K562 (cell line): ENCODE results near the gene LIF. TPM values are rescaled to one million over a fixed set of nuclear protein-coding genes. Genes with fewer than 3 reads are reported as not detected.

Experiments used
- ATAC-seq: fragments of 200-7000 bp; cut with Tn5 transposase; 3 replicates; pipeline ENCODE4 v1.9.1; 2020; ENCODE audit warnings: moderate library complexity
- BruUV-seq: library from RNA; stranded (reverse); fragments of 400-500 nt; replicated peaks from 2 replicates; lab custom pipeline; 2021; lab: Mats Ljungman, UMichigan
- CTCF ChIA-PET: fragments of 300-600 bp; formaldehyde crosslinking; extraction: SDS; loops from one replicate; lab custom pipeline; 2021; ENCODE audit warnings: low intra/inter-chr PET ratio; lab: Yijun Ruan, JAX
- POLR2A ChIA-PET: fragments of 300-600, 350-650 bp; sonication (Branson Sonifier 250); formaldehyde crosslinking; extraction: SDS; loops from one replicate; lab custom pipeline; 2021; ENCODE audit warnings: antibody characterized with exemption, inconsistent platforms; lab: Yijun Ruan, JAX
- DNase-seq, 4 experiments: peaks; one replicate each; pipeline versions ENCODE4 v3.0.0 to v3.0.0-alpha.2; 2011 to 2018; ENCODE audit warnings: low spot score in 3 of 4, mixed read lengths in 3 of 4; ENCODE audit errors: extremely low read depth in 1 of 4
- FAIRE-seq: peaks from 2 replicates; lab custom pipeline; 2011; peaks lifted over from hg19 to GRCh38; lab: Jason Lieb, UNC
- H2AFZ ChIP-seq: 2 replicates; pipeline ENCODE4 v1.6.0; 2011; ENCODE audit warnings: low read depth, low read length, control low read depth, inconsistent platforms
- H3K27ac ChIP-seq: fragments of 200-600 bp; 3 replicates; pipeline ENCODE4 v1.8.0; 2011; ENCODE audit warnings: low read depth, mild to moderate bottlenecking, control low read depth, inconsistent platforms, low read length, moderate library complexity, mixed read lengths; ENCODE audit errors: extremely low read depth
- H3K27me3 ChIP-seq, 2 experiments: fragments of 300-600 bp in 1 of 2; 2 replicates in 1 of 2; 3 replicates in 1 of 2; pipeline versions ENCODE4 v1.6.0 to v1.8.0; 2011; ENCODE audit warnings: inconsistent platforms in 2 of 2, low read length in 2 of 2, mild to moderate bottlenecking in 1 of 2, mixed read lengths in 1 of 2, moderate library complexity in 1 of 2; ENCODE audit not compliant: control insufficient read depth in 2 of 2, insufficient read depth in 2 of 2
- H3K36me3 ChIP-seq: fragments of 300-600 bp; 3 replicates; pipeline ENCODE4 v1.8.0; 2011; ENCODE audit warnings: mild to moderate bottlenecking, low read length, inconsistent platforms; ENCODE audit not compliant: control insufficient read depth, insufficient read depth
- H3K4me1 ChIP-seq, 2 experiments: fragments of 200-600 bp in 1 of 2; replicated peaks in 1 of 2; 2 replicates in 1 of 2; 3 replicates in 1 of 2; pipeline versions ENCODE4 v1.5.1 to v1.8.0; 2011; ENCODE audit warnings: inconsistent platforms in 2 of 2, low read length in 2 of 2, mild to moderate bottlenecking in 1 of 2, mixed read lengths in 1 of 2, moderate library complexity in 1 of 2; ENCODE audit not compliant: control insufficient read depth in 2 of 2, insufficient read depth in 2 of 2
- H3K4me2 ChIP-seq: 2 replicates; pipeline ENCODE4 v1.6.1; 2011; ENCODE audit warnings: low read length, control low read depth, inconsistent platforms, mixed read lengths; ENCODE audit not compliant: insufficient read depth
- H3K4me3 ChIP-seq: fragments of 200-600 bp; sonication (generic), shearing (Covaris generic); 2 replicates; pipeline ENCODE4 v1.5.1; 2016; ENCODE audit warnings: control low read depth, inconsistent platforms
- H3K79me2 ChIP-seq: fragments of 200-600 bp; 3 replicates; pipeline ENCODE4 v1.8.0; 2011; ENCODE audit warnings: low read length, inconsistent platforms; ENCODE audit not compliant: control insufficient read depth, insufficient read depth
- H3K9ac ChIP-seq, 2 experiments: 2 replicates each; pipeline versions ENCODE4 v1.6.0 to v1.6.1; 2011; ENCODE audit warnings: low read depth in 2 of 2, low read length in 2 of 2, control low read depth in 1 of 2, inconsistent platforms in 1 of 2, mild to moderate bottlenecking in 1 of 2, mixed read lengths in 1 of 2; ENCODE audit not compliant: insufficient read depth in 1 of 2
- H3K9me1 ChIP-seq: one replicate; pipeline ENCODE4 v1.6.0; 2011; ENCODE audit warnings: inconsistent platforms, mild to moderate bottlenecking, low read length, moderate library complexity; ENCODE audit not compliant: control insufficient read depth, insufficient read depth
- H3K9me3 ChIP-seq: replicated peaks from 2 replicates; pipeline ENCODE4 v1.5.1; 2011; ENCODE audit warnings: low read depth, low read length, inconsistent platforms; ENCODE audit not compliant: control insufficient read depth, insufficient read depth
- H4K20me1 ChIP-seq: replicated peaks from 2 replicates; pipeline ENCODE4 v1.6.1; 2011; ENCODE audit warnings: low read length, inconsistent platforms, mixed read lengths; ENCODE audit not compliant: control insufficient read depth, insufficient read depth
- CEBPZ ChIP-seq: fragments of 150-350 bp; IDR thresholded peaks from 2 replicates; pipeline ENCODE4 v1.6.1; 2014; ENCODE audit warnings: low read depth, mild to moderate bottlenecking, low read length, borderline replicate concordance
- ETV1 ChIP-seq: fragments of 450-650 bp; conservative IDR thresholded peaks from 2 replicates; pipeline ENCODE4 v1.6.1; 2016; ENCODE audit warnings: missing genetic modification characterization, control low read depth, low read depth, missing compliant biosample characterization
- HDAC1 ChIP-seq, 2 experiments: fragments of 450-650 bp; IDR thresholded peaks; 2 replicates each; pipeline ENCODE4 v1.6.1; 2016 to 2017; ENCODE audit warnings: inconsistent platforms in 1 of 2, mild to moderate bottlenecking in 1 of 2, moderate library complexity in 1 of 2
- KAT2B ChIP-seq: IDR thresholded peaks from one replicate; pipeline ENCODE4 v1.6.1; 2012; ENCODE audit warnings: low read depth, mild to moderate bottlenecking, control low read depth, inconsistent platforms, low read length, moderate library complexity
- LCOR ChIP-seq: sonication (generic); formaldehyde crosslinking; IDR thresholded peaks from 2 replicates; pipeline ENCODE4 v1.8.0; 2022; ENCODE audit warnings: mild to moderate bottlenecking, missing genetic modification reagents
- OTX1 ChIP-seq: fragments of 450-650 bp; formaldehyde crosslinking; IDR thresholded peaks from 2 replicates; pipeline ENCODE4 v1.4.0; 2022; ENCODE audit warnings: mild to moderate bottlenecking
- RBM14 ChIP-seq: fragments of 200-400 bp; formaldehyde crosslinking; IDR thresholded peaks from 2 replicates; pipeline ENCODE4 v1.6.1; 2018; ENCODE audit warnings: low read depth, mild to moderate bottlenecking, low read length, moderate library complexity, borderline replicate concordance; ENCODE audit not compliant: insufficient read depth
- RBM17 ChIP-seq: fragments of 200-400 bp; formaldehyde crosslinking; IDR thresholded peaks from 2 replicates; pipeline ENCODE4 v1.6.1; 2017; ENCODE audit warnings: low read depth, mild to moderate bottlenecking, low read length, borderline replicate concordance
- RBM25 ChIP-seq: fragments of 200-400 bp; formaldehyde crosslinking; IDR thresholded peaks from 2 replicates; pipeline ENCODE4 v1.6.1; 2018; ENCODE audit warnings: low read length, low read depth, moderate library complexity; ENCODE audit not compliant: severe bottlenecking
- ZEB2 ChIP-seq: fragments of 450-650 bp; IDR thresholded peaks from 2 replicates; pipeline ENCODE4 v1.6.1; 2016
- ZNF3 ChIP-seq: fragments of 250-450 bp; sonication (Bioruptor Pico); IDR thresholded peaks from 2 replicates; pipeline ENCODE4 v1.5.0; 2021; ENCODE audit warnings: mild to moderate bottlenecking, moderate library complexity
- ZNF584 ChIP-seq: fragments of 200-800 bp; sonication (Bioruptor generic); IDR thresholded peaks from 2 replicates; pipeline ENCODE4 v1.6.1; 2016; ENCODE audit warnings: low read depth, mild to moderate bottlenecking, missing genetic modification characterization, missing compliant biosample characterization
- WGBS: fragments of 100-300 bp; shearing (Covaris generic); methylation state at CpG from one replicate; pipeline ENCODE4 v1.1.6; 2016; ENCODE audit warnings: low coverage, mixed read lengths; ENCODE audit not compliant: insufficient coverage; ENCODE audit errors: missing lambda C conversion rate; 5-methylcytosine and 5-hydroxymethylcytosine counted together
- in situ Hi-C: fragments of 300-500 bp; cut with MboI; formaldehyde crosslinking; loops from 4 replicates; pipeline ENCODE4 v1.15.0; 2018; ENCODE audit warnings: inconsistent platforms, mixed read lengths
- intact Hi-C: fragments of 100-400 bp; cut with micrococcal nuclease; formaldehyde crosslinking; loops from 2 replicates; pipeline ENCODE4 v1.14.2; 2022
- polyA plus RNA-seq, 8 experiments: library from polyadenylated mRNA; depleted of rRNA in 4 of 8; stranded (reverse) in 5 of 8; unstranded in 3 of 8; fragments of >200 nt; fragmentation: Nextera tagmentation in 2 of 8; fragmentation: Illumina TruSeq in 1 of 8; extraction: Ambion mirVana in 2 of 8; extraction: Trizol in 1 of 8; gene quantifications; 2 replicates each; pipeline versions ENCODE4 v1.2.1 to v1.2.3, GENCODE V29; 2011 to 2014; ENCODE audit warnings: inconsistent platforms in 1 of 8, missing spikeins in 1 of 8
- total RNA-seq, 7 experiments: library from RNA; depleted of rRNA in 6 of 7; stranded (reverse); fragments of >200 nt in 6 of 7; fragmentation: Illumina TruSeq in 2 of 7; extraction: Trizol in 2 of 7; gene quantifications; 2 replicates each; pipeline versions ENCODE4 v1.2.1 to v1.2.3, GENCODE V29; 2011 to 2021; ENCODE audit warnings: low replicate concordance in 1 of 7
- TF ChIP-seq, protein P1 (sequence below): sonication (generic); formaldehyde crosslinking; IDR thresholded peaks from 2 replicates; pipeline ENCODE4 v1.8.0; 2023; ENCODE audit warnings: mild to moderate bottlenecking, missing genetic modification reagents
- TF ChIP-seq, protein P2 (sequence below): IDR thresholded peaks from 2 replicates; pipeline ENCODE4 v1.6.1; 2011; ENCODE audit warnings: borderline replicate concordance, low read depth, mild to moderate bottlenecking, moderate library complexity, low read length; ENCODE audit not compliant: insufficient read depth, poor library complexity, severe bottlenecking

Gene LIF
- total and polyA plus RNA-seq, 9 of the 15 experiments (the other 6 are each of a cell fraction or from before 2014, with no cell fraction given) = 0.05 to 0.39 (median 0.18) TPM; not detected in 3

- no peak for TF ChIP-seq ZEB2
Observed at GRCh38 chr22:30275625-30276024, 29.1 kb upstream of the LIF start (continued).

- H3K27ac ChIP-seq = no peak overlapping the region
- DNase-seq (no peak), ATAC-seq (no peak), FAIRE-seq (no peak)
- H3K27me3 ChIP-seq = no peaks in the 10 kb centered on the region; a peak in 1 of 5 replicates
- WGBS = 38% methylated on average over 7 of the region's 9 CpGs
- in situ Hi-C loops = no loop called here
- intact Hi-C loops = no loop called here
- no peaks in the 10 kb centered on the region for H3K9me3 ChIP-seq
- no peaks in the 10 kb centered on the region for H3K36me3 ChIP-seq
- H3K9ac ChIP-seq = no peak overlapping the region; a peak in 1 of 4 replicates
- no TSS peak for BruUV-seq
- H3K79me2 ChIP-seq = no peaks in the 10 kb centered on the region
- ChIA-PET POLR2A (interaction anchor here (0.6 kb wide), 1 partner anchor 138 kb away, joined by 3 read pairs; no protein-coding TSS in a partner anchor), CTCF (interaction anchor here (0.6 kb wide), 1 partner anchor 15 kb away, joined by 3 read pairs; no protein-coding TSS in a partner anchor)
- no peak overlapping the region for H3K4me3 ChIP-seq
- H4K20me1 ChIP-seq = no peaks in the 10 kb centered on the region; the same call in 1 of the 2 replicates
- H3K9me1 ChIP-seq = no peaks in the 10 kb centered on the region
- H3K4me1 ChIP-seq = peaks cover 2 to 15% of the 10 kb centered on the region in 2 experiments; a peak in 3 of 5 replicates
- no peak overlapping the region for H2AFZ ChIP-seq
- H3K4me2 ChIP-seq = no peak overlapping the region
- no peak for TF ChIP-seq ZNF584 (CRISPR knock-in tag)
- TF ChIP-seq, protein P1, sequence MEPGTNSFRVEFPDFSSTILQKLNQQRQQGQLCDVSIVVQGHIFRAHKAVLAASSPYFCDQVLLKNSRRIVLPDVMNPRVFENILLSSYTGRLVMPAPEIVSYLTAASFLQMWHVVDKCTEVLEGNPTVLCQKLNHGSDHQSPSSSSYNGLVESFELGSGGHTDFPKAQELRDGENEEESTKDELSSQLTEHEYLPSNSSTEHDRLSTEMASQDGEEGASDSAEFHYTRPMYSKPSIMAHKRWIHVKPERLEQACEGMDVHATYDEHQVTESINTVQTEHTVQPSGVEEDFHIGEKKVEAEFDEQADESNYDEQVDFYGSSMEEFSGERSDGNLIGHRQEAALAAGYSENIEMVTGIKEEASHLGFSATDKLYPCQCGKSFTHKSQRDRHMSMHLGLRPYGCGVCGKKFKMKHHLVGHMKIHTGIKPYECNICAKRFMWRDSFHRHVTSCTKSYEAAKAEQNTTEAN (CRISPR knock-in tag) = no peak
- TF ChIP-seq ETV1 = no peak
- TF ChIP-seq OTX1 = no peak
- no peak for TF ChIP-seq KAT2B
- no peak for TF ChIP-seq RBM25
- TF ChIP-seq CEBPZ = no peak
- TF ChIP-seq ZNF3 (CRISPR knock-in tag) = no peak
- no peak for TF ChIP-seq LCOR (CRISPR knock-in tag)
- TF ChIP-seq, protein P2, sequence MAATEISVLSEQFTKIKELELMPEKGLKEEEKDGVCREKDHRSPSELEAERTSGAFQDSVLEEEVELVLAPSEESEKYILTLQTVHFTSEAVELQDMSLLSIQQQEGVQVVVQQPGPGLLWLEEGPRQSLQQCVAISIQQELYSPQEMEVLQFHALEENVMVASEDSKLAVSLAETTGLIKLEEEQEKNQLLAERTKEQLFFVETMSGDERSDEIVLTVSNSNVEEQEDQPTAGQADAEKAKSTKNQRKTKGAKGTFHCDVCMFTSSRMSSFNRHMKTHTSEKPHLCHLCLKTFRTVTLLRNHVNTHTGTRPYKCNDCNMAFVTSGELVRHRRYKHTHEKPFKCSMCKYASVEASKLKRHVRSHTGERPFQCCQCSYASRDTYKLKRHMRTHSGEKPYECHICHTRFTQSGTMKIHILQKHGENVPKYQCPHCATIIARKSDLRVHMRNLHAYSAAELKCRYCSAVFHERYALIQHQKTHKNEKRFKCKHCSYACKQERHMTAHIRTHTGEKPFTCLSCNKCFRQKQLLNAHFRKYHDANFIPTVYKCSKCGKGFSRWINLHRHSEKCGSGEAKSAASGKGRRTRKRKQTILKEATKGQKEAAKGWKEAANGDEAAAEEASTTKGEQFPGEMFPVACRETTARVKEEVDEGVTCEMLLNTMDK = no peak
- no peak for TF ChIP-seq RBM14
- TF ChIP-seq RBM17 = no peak
- no peak for TF ChIP-seq HDAC1 (IDR thresholded peaks at IDR 0.05)
Observed at GRCh38 chr22:30274437-30274812, 27.9 kb upstream of the LIF start.
